ENCODE data around the gene ALMS1.
"Not testable (repeated sequence)": the region's sequence is repeated elsewhere in the genome, so short reads cannot be mapped to it uniquely, and the experiment has no call there.

DNA sequence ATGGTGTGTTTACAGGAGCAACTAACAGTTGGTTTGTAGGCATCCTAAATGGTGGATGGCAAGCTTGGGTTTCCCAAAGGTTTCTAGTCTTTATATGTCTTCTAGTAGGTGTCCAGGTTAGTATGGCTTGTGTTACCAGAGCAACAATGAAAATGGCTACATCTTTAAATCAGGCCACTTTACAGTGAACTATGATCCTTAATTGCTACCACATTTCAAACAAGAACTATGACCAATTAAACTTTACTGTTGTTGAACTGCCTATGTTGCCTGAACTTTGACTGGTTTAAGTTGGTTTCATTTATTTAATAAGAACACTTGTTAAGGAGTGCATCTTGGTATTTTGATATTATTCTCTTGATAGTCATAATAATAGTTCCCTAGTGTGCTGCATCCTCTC is 251.3 kb downstream of the ALMS1 start:
- TF ChIP-seq, protein P1, sequence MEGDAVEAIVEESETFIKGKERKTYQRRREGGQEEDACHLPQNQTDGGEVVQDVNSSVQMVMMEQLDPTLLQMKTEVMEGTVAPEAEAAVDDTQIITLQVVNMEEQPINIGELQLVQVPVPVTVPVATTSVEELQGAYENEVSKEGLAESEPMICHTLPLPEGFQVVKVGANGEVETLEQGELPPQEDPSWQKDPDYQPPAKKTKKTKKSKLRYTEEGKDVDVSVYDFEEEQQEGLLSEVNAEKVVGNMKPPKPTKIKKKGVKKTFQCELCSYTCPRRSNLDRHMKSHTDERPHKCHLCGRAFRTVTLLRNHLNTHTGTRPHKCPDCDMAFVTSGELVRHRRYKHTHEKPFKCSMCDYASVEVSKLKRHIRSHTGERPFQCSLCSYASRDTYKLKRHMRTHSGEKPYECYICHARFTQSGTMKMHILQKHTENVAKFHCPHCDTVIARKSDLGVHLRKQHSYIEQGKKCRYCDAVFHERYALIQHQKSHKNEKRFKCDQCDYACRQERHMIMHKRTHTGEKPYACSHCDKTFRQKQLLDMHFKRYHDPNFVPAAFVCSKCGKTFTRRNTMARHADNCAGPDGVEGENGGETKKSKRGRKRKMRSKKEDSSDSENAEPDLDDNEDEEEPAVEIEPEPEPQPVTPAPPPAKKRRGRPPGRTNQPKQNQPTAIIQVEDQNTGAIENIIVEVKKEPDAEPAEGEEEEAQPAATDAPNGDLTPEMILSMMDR (conservative IDR thresholded peaks at IDR 0.05; ENCODE audit: low read length): not testable (repeated sequence)
- not testable (repeated sequence) for TF ChIP-seq EZH2phosphoT487 (IDR thresholded peaks at IDR 0.05; ENCODE audit: borderline replicate concordance, low read depth, low read length)
